H9 (cell line): Measurements from ENCODE around the gene ITGA11. TPM values are rescaled to one million over a fixed set of nuclear protein-coding genes. Genes with fewer than 3 reads are reported as not detected.

Source experiments
- DNase-seq: peaks from one replicate; pipeline ENCODE4 v3.0.0-alpha.2; 2017
- H2AFZ ChIP-seq: one replicate; pipeline ENCODE4 v1.6.1; 2013; ENCODE audit warnings: mild to moderate bottlenecking, low read length, control low read depth, moderate library complexity
- H2AK5ac ChIP-seq: 2 replicates; pipeline ENCODE4 v1.6.1; 2013; ENCODE audit warnings: low read length, control low read depth, mixed read lengths; ENCODE audit not compliant: insufficient read length
- H2BK120ac ChIP-seq: one replicate; pipeline ENCODE4 v1.6.1; 2013; ENCODE audit warnings: low read depth, mild to moderate bottlenecking, low read length, control low read depth, inconsistent platforms; ENCODE audit not compliant: poor library complexity, severe bottlenecking
- H2BK12ac ChIP-seq: 2 replicates; pipeline ENCODE4 v1.6.1; 2013; ENCODE audit warnings: low read length, control low read depth, mixed read lengths, low read depth; ENCODE audit not compliant: insufficient read length
- H2BK15ac ChIP-seq: 2 replicates; pipeline ENCODE4 v1.6.1; 2013; ENCODE audit warnings: low read depth, low read length, control low read depth
- H2BK20ac ChIP-seq: one replicate; pipeline ENCODE4 v1.6.1; 2013; ENCODE audit warnings: low read depth, mild to moderate bottlenecking, low read length, control low read depth, inconsistent platforms; ENCODE audit not compliant: poor library complexity, severe bottlenecking
- H2BK5ac ChIP-seq: 2 replicates; pipeline ENCODE4 v1.6.1; 2013; ENCODE audit warnings: low read length, control low read depth, mixed read lengths; ENCODE audit not compliant: insufficient read length
- H3K14ac ChIP-seq: 2 replicates; pipeline ENCODE4 v1.6.1; 2013; ENCODE audit warnings: low read length, control low read depth; ENCODE audit not compliant: insufficient read depth
- H3K18ac ChIP-seq: 2 replicates; pipeline ENCODE4 v1.6.1; 2013; ENCODE audit warnings: low read depth, mild to moderate bottlenecking, mixed read lengths, low read length, control low read depth; ENCODE audit not compliant: insufficient read length
- H3K23ac ChIP-seq: 2 replicates; pipeline ENCODE4 v1.6.1; 2013; ENCODE audit warnings: low read length, control low read depth, mixed read lengths, low read depth; ENCODE audit not compliant: insufficient read length
- H3K23me2 ChIP-seq: 2 replicates; pipeline ENCODE4 v1.6.1; 2013; ENCODE audit warnings: low read depth, mild to moderate bottlenecking, mixed read lengths, low read length, control low read depth; ENCODE audit not compliant: insufficient read length, poor library complexity, severe bottlenecking
- H3K27ac ChIP-seq: 2 replicates; pipeline ENCODE4 v1.5.1; 2013; ENCODE audit warnings: low read length, control low read depth, mixed read lengths, low read depth; ENCODE audit not compliant: insufficient read length
- H3K27me3 ChIP-seq: 2 replicates; pipeline ENCODE4 v1.6.1; 2013; ENCODE audit warnings: low read length, control low read depth, inconsistent platforms; ENCODE audit not compliant: insufficient read depth
- H3K4ac ChIP-seq: 2 replicates; pipeline ENCODE4 v1.6.1; 2013; ENCODE audit warnings: low read depth, mild to moderate bottlenecking, control low read depth, inconsistent platforms, low read length, moderate library complexity
- H3K4me1 ChIP-seq: 2 replicates; pipeline ENCODE4 v1.6.1; 2013; ENCODE audit warnings: low read length, control low read depth, inconsistent platforms; ENCODE audit not compliant: insufficient read depth
- H3K4me2 ChIP-seq: 2 replicates; pipeline ENCODE4 v1.6.1; 2013; ENCODE audit warnings: low read length, control low read depth, mixed read lengths; ENCODE audit not compliant: insufficient read length, insufficient read depth
- H3K56ac ChIP-seq: 2 replicates; pipeline ENCODE4 v1.6.1; 2013; ENCODE audit warnings: low read depth, mild to moderate bottlenecking, mixed read lengths, low read length, control low read depth; ENCODE audit not compliant: insufficient read length
- H3K79me1 ChIP-seq: 2 replicates; pipeline ENCODE4 v1.6.1; 2013; ENCODE audit warnings: low read depth, mild to moderate bottlenecking, moderate library complexity, low read length, control low read depth, inconsistent platforms; ENCODE audit not compliant: insufficient read depth, poor library complexity, severe bottlenecking
- H3K79me2 ChIP-seq: 2 replicates; pipeline ENCODE4 v1.6.1; 2013; ENCODE audit warnings: low read length, control low read depth, inconsistent platforms; ENCODE audit not compliant: insufficient read depth
- H3K9ac ChIP-seq: 2 replicates; pipeline ENCODE4 v1.6.1; 2013; ENCODE audit warnings: low read length, control low read depth, mixed read lengths; ENCODE audit not compliant: insufficient read length; ENCODE audit errors: extremely low read depth
- H3K9me3 ChIP-seq: one replicate; pipeline ENCODE4 v1.6.1; 2013; ENCODE audit warnings: low read depth, low read length, inconsistent platforms; ENCODE audit not compliant: control insufficient read depth
- H3T11ph ChIP-seq: one replicate; pipeline ENCODE4 v1.6.1; 2013; ENCODE audit warnings: mild to moderate bottlenecking, low read length, control low read depth, inconsistent platforms
- H4K20me1 ChIP-seq: one replicate; pipeline ENCODE4 v1.6.1; 2013; ENCODE audit not compliant: control insufficient read depth, insufficient read length, insufficient read depth
- H4K5ac ChIP-seq: 2 replicates; pipeline ENCODE4 v1.6.1; 2013; ENCODE audit warnings: low read depth, mild to moderate bottlenecking, mixed read lengths, low read length, control low read depth; ENCODE audit not compliant: insufficient read length
- H4K8ac ChIP-seq: replicated peaks from 2 replicates; pipeline ENCODE4 v1.6.1; 2013; ENCODE audit warnings: low read length, control low read depth, mixed read lengths, low read depth; ENCODE audit not compliant: insufficient read length
- H4K91ac ChIP-seq: 2 replicates; pipeline ENCODE4 v1.6.1; 2013; ENCODE audit warnings: low read depth, mild to moderate bottlenecking, moderate library complexity, mixed read lengths, low read length, control low read depth; ENCODE audit not compliant: insufficient read length
- H3K27ac Mint-ChIP-seq, 3 experiments: 2 replicates in 2 of 3; 3 replicates in 1 of 3; pipeline ENCODE4 v1.8.0; 2020 to 2021; ENCODE audit warnings: mixed read lengths in 3 of 3, mild to moderate bottlenecking in 1 of 3, moderate library complexity in 1 of 3
- H3K27me3 Mint-ChIP-seq: 2 replicates; pipeline ENCODE4 v1.8.0; 2021; ENCODE audit warnings: low read depth, mild to moderate bottlenecking, moderate library complexity, mixed read lengths
- H3K36me3 Mint-ChIP-seq, 3 experiments: 2 replicates in 2 of 3; 3 replicates in 1 of 3; pipeline ENCODE4 v1.8.0; 2020 to 2021; ENCODE audit warnings: low read depth in 3 of 3, mixed read lengths in 3 of 3; ENCODE audit not compliant: insufficient read depth in 1 of 3
- H3K4me1 Mint-ChIP-seq, 2 experiments: 2 replicates each; pipeline ENCODE4 v1.8.0; 2020; ENCODE audit warnings: mixed read lengths in 2 of 2
- H3K4me3 Mint-ChIP-seq, 2 experiments: 2 replicates in 1 of 2; 3 replicates in 1 of 2; pipeline ENCODE4 v1.8.0; 2020 to 2021; ENCODE audit warnings: mild to moderate bottlenecking in 2 of 2, mixed read lengths in 2 of 2, moderate library complexity in 1 of 2
- H3K9me3 Mint-ChIP-seq, 2 experiments: 2 replicates in 1 of 2; 3 replicates in 1 of 2; pipeline ENCODE4 v1.8.0; 2020; ENCODE audit warnings: mild to moderate bottlenecking in 2 of 2, mixed read lengths in 2 of 2, moderate library complexity in 1 of 2
- CTCF ChIP-seq: fragments of 200-600 bp; sonication (generic); conservative IDR thresholded peaks from 3 replicates; pipeline ENCODE4 v1.8.0; 2021; ENCODE audit warnings: antibody characterized with exemption, mild to moderate bottlenecking
- WGBS: extraction: QIAGEN DNeasy Blood & Tissue Kit; methylation state at CpG from one replicate; pipeline ENCODE4 v1.1.7; 2013; ENCODE audit warnings: missing lambda C conversion rate, low lambda C conversion rate, mixed read lengths; ENCODE audit not compliant: insufficient read length; ENCODE audit errors: extremely low coverage; 5-methylcytosine and 5-hydroxymethylcytosine counted together
- total RNA-seq: library from RNA; stranded (reverse); gene quantifications from 2 replicates; pipeline ENCODE4 v1.2.1, GENCODE V29; 2021

The ITGA11 gene
- total RNA-seq, 1 experiment from 2014 or later: 0.07 TPM

- Mint-ChIP-seq H3K36me3 (no peaks in the 10 kb centered on the region), H3K4me1 (peaks cover 29 to 54% of the 10 kb centered on the region in 2 experiments), H3K27me3 (no peaks in the 10 kb centered on the region), H3K9me3 (no peaks in the 10 kb centered on the region), H3K27ac (no peak overlapping the region), H3K4me3 (no peak overlapping the region)
- no peak overlapping the region for H2BK5ac ChIP-seq
- no peaks in the 10 kb centered on the region for H3K9me3 ChIP-seq
- H3K23me2 ChIP-seq: no peaks in the 10 kb centered on the region
- H3K23ac ChIP-seq: no peak overlapping the region
- H3K4ac ChIP-seq: no peak overlapping the region
- H3T11ph ChIP-seq: no peak overlapping the region
- H3K27ac ChIP-seq: no peak overlapping the region
- H3K18ac ChIP-seq: no peak overlapping the region
- no peak overlapping the region for H2BK12ac ChIP-seq
- DNase-seq: peak; percentile 4
- no peak overlapping the region for H2AFZ ChIP-seq
- H3K4me1 ChIP-seq: peaks cover 2% of the 10 kb centered on the region; the same call in 1 of the 2 replicates
- no peak overlapping the region for H4K8ac ChIP-seq
- H3K79me2 ChIP-seq: no peaks in the 10 kb centered on the region
- no peak for TF ChIP-seq CTCF
- H3K79me1 ChIP-seq: no peaks in the 10 kb centered on the region
- H4K5ac ChIP-seq: no peak overlapping the region
- no peaks in the 10 kb centered on the region for H4K20me1 ChIP-seq
- H2AK5ac ChIP-seq: no peak overlapping the region
- no peak overlapping the region for H3K9ac ChIP-seq
- no peak overlapping the region for H3K14ac ChIP-seq
- no CpG with 5 or more reads among the region's 1 CpG for WGBS
- H3K56ac ChIP-seq: no peak overlapping the region
- no peaks in the 10 kb centered on the region for H3K27me3 ChIP-seq
- no peak overlapping the region for H3K4me2 ChIP-seq
- no peak overlapping the region for H2BK120ac ChIP-seq
- H4K91ac ChIP-seq: no peak overlapping the region
- H2BK15ac ChIP-seq: no peak overlapping the region
- H2BK20ac ChIP-seq: no peak overlapping the region
Observed at GRCh38 chr15:68315035-68315434, 116.9 kb downstream of the ITGA11 start.
